H1 (cell line): ENCODE measurements around the gene METRN. TPM values are rescaled to one million over a fixed set of nuclear protein-coding genes. Genes with fewer than 3 reads are reported as not detected.
A peak's percentile ranks its signal among the peaks of the same experiment; 100 is the strongest.

ENCODE experiments used
- CTCF ChIA-PET: fragments of 300-600 bp; sonication (Branson Sonifier 250); formaldehyde crosslinking; loops from one replicate; lab custom pipeline; 2021; ENCODE audit not compliant: partially characterized antibody; lab: Charles Lee
- POLR2A ChIA-PET: fragments of 300-600 bp; sonication (Branson Sonifier 250); formaldehyde crosslinking; loops from one replicate; lab custom pipeline; 2021; ENCODE audit warnings: inconsistent platforms; ENCODE audit not compliant: partially characterized antibody; lab: Charles Lee
- DNase-seq, 2 experiments: peaks; one replicate each; pipeline versions ENCODE4 v3.0.0 to v3.0.0-alpha.2; 2010 to 2022; ENCODE audit warnings: low spot score in 2 of 2, low read depth in 1 of 2, mixed read lengths in 1 of 2
- FAIRE-seq: peaks from 2 replicates; lab custom pipeline; 2011; peaks lifted over from hg19 to GRCh38; lab: Jason Lieb, UNC
- H2AFZ ChIP-seq: 2 replicates; pipeline ENCODE4 v1.8.1; 2012; ENCODE audit warnings: low read length, inconsistent platforms
- H2AK5ac ChIP-seq: 2 replicates; pipeline ENCODE4 v1.6.1; 2013; ENCODE audit warnings: low read depth, low read length
- H2BK120ac ChIP-seq: replicated peaks from 2 replicates; pipeline ENCODE3; 2013; ENCODE audit warnings: low read depth, low read length, inconsistent platforms
- H2BK12ac ChIP-seq: 2 replicates; pipeline ENCODE4 v1.6.1; 2013; ENCODE audit warnings: low read depth, low read length
- H2BK15ac ChIP-seq: 2 replicates; pipeline ENCODE4 v1.6.1; 2013; ENCODE audit warnings: low read length
- H2BK20ac ChIP-seq: 2 replicates; pipeline ENCODE4 v1.6.1; 2013; ENCODE audit warnings: low read length
- H2BK5ac ChIP-seq: 2 replicates; pipeline ENCODE4 v1.6.1; 2013; ENCODE audit warnings: low read depth, low read length
- H3K14ac ChIP-seq: 2 replicates; pipeline ENCODE4 v1.6.1; 2013; ENCODE audit warnings: inconsistent platforms; ENCODE audit not compliant: insufficient read length
- H3K18ac ChIP-seq: 2 replicates; pipeline ENCODE4 v1.6.1; 2013; ENCODE audit warnings: low read length; ENCODE audit errors: extremely low read depth
- H3K23ac ChIP-seq: 2 replicates; pipeline ENCODE4 v1.6.1; 2013; ENCODE audit warnings: inconsistent platforms; ENCODE audit not compliant: insufficient read length
- H3K23me2 ChIP-seq: 2 replicates; pipeline ENCODE4 v1.6.1; 2013; ENCODE audit warnings: low read depth, low read length
- H3K27ac ChIP-seq: 2 replicates; pipeline ENCODE4 v1.6.1; 2011; ENCODE audit warnings: low read depth, low read length, inconsistent platforms
- H3K27me3 ChIP-seq, 4 experiments: replicated peaks in 1 of 4; 1 replicate in 1 of 4; 2 replicates in 3 of 4; pipeline versions ENCODE4 v1.6.1 to v1.8.1; 2011 to 2013; ENCODE audit warnings: low read length in 3 of 4, mild to moderate bottlenecking in 3 of 4, inconsistent platforms in 2 of 4, mixed read lengths in 2 of 4, moderate library complexity in 1 of 4; ENCODE audit not compliant: control insufficient read depth in 3 of 4, insufficient read depth in 3 of 4; ENCODE audit errors: extremely low read depth in 1 of 4
- H3K36me3 ChIP-seq, 4 experiments: 2 replicates each; pipeline versions ENCODE4 v1.6.1 to v1.8.1; 2011 to 2013; ENCODE audit warnings: mild to moderate bottlenecking in 4 of 4, low read length in 3 of 4, moderate library complexity in 2 of 4, control low read depth in 1 of 4, inconsistent platforms in 1 of 4; ENCODE audit not compliant: insufficient read depth in 4 of 4, control insufficient read depth in 2 of 4
- H3K4ac ChIP-seq: replicated peaks from 2 replicates; pipeline ENCODE3; 2013; ENCODE audit warnings: low read length, low read depth, mixed read lengths, inconsistent platforms; ENCODE audit not compliant: insufficient read length
- H3K4me1 ChIP-seq, 4 experiments: replicated peaks in 1 of 4; 1 replicate in 1 of 4; 2 replicates in 3 of 4; pipeline versions ENCODE4 v1.6.1 to v1.8.1; 2011 to 2013; ENCODE audit warnings: low read length in 3 of 4, inconsistent platforms in 2 of 4, mixed read lengths in 1 of 4; ENCODE audit not compliant: insufficient read depth in 4 of 4, control insufficient read depth in 3 of 4
- H3K4me2 ChIP-seq, 2 experiments: 2 replicates each; pipeline versions ENCODE4 v1.6.1 to v1.8.1; 2011 to 2013; ENCODE audit warnings: low read depth in 2 of 2, low read length in 2 of 2, control low read depth in 1 of 2, inconsistent platforms in 1 of 2, mild to moderate bottlenecking in 1 of 2; ENCODE audit not compliant: insufficient read depth in 1 of 2
- H3K4me3 ChIP-seq, 4 experiments: fragments of 200-600, 300-600 bp in 1 of 4; sonication (generic), shearing (Covaris generic), sonication (Bioruptor Twin) in 1 of 4; 2 replicates each; pipeline versions ENCODE4 v1.5.1 to v1.8.1; 2011 to 2016; ENCODE audit warnings: low read length in 4 of 4, low read depth in 3 of 4, control low read depth in 2 of 4, inconsistent platforms in 2 of 4, mild to moderate bottlenecking in 2 of 4, mixed read lengths in 1 of 4, moderate library complexity in 1 of 4; ENCODE audit not compliant: insufficient read depth in 2 of 4; ENCODE audit errors: extremely low read depth in 1 of 4
- H3K56ac ChIP-seq: replicated peaks from 2 replicates; pipeline ENCODE3; 2013; ENCODE audit warnings: low read depth, mild to moderate bottlenecking, mixed read lengths, low read length, inconsistent platforms; ENCODE audit not compliant: insufficient read length
- H3K79me1 ChIP-seq: 2 replicates; pipeline ENCODE4 v1.6.1; 2013; ENCODE audit warnings: low read depth, low read length, control low read depth
- H3K79me2 ChIP-seq, 2 experiments: 2 replicates each; pipeline versions ENCODE4 v1.6.1 to v1.8.1; 2012 to 2013; ENCODE audit warnings: low read length in 2 of 2, mild to moderate bottlenecking in 2 of 2, inconsistent platforms in 1 of 2; ENCODE audit not compliant: insufficient read depth in 2 of 2, control insufficient read depth in 1 of 2
- H3K9ac ChIP-seq, 4 experiments: replicated peaks in 1 of 4; 1 replicate in 1 of 4; 2 replicates in 3 of 4; pipeline versions ENCODE4 v1.6.1 to v1.8.1; 2011 to 2013; ENCODE audit warnings: low read depth in 3 of 4, low read length in 3 of 4, control low read depth in 2 of 4, mild to moderate bottlenecking in 2 of 4, moderate library complexity in 2 of 4, inconsistent platforms in 1 of 4; ENCODE audit errors: extremely low read depth in 1 of 4
- H3K9me3 ChIP-seq, 2 experiments: 2 replicates each; pipeline versions ENCODE4 v1.6.1 to v1.8.1; 2012 to 2013; ENCODE audit warnings: mild to moderate bottlenecking in 2 of 2, moderate library complexity in 2 of 2, control low read depth in 1 of 2, inconsistent platforms in 1 of 2, low read depth in 1 of 2, low read length in 1 of 2, mixed read lengths in 1 of 2; ENCODE audit not compliant: insufficient read depth in 2 of 2
- H4K20me1 ChIP-seq, 2 experiments: replicated peaks in 1 of 2; 2 replicates each; pipeline versions ENCODE3 to v1.8.1; 2011 to 2013; ENCODE audit warnings: inconsistent platforms in 2 of 2, low read length in 2 of 2, mild to moderate bottlenecking in 1 of 2; ENCODE audit not compliant: insufficient read depth in 2 of 2, control insufficient read depth in 1 of 2
- H4K5ac ChIP-seq: 2 replicates; pipeline ENCODE4 v1.6.1; 2013; ENCODE audit warnings: low read length, low read depth, mixed read lengths, inconsistent platforms; ENCODE audit not compliant: insufficient read length
- H4K8ac ChIP-seq: 2 replicates; pipeline ENCODE4 v1.8.0; 2013; ENCODE audit warnings: mild to moderate bottlenecking, moderate library complexity, low read length, inconsistent platforms; ENCODE audit not compliant: insufficient read depth; ENCODE audit errors: extremely low read depth
- H4K91ac ChIP-seq: replicated peaks from 2 replicates; pipeline ENCODE3; 2013; ENCODE audit warnings: low read length, mixed read lengths, inconsistent platforms; ENCODE audit not compliant: insufficient read length
- ASH2L ChIP-seq: fragments of 200-600, 300-600 bp; sonication (generic); IDR thresholded peaks from one replicate; pipeline ENCODE4 v1.7.1; 2017; ENCODE audit warnings: low read length
- BACH1 ChIP-seq: IDR thresholded peaks from 2 replicates; pipeline ENCODE4 v1.6.1; 2012; ENCODE audit warnings: low read length, improper control_type of control experiment
- CBX5 ChIP-seq: fragments of 300-800, 300-1000 bp; sonication (generic); IDR thresholded peaks from 2 replicates; pipeline ENCODE4 v1.7.1; 2016; ENCODE audit warnings: antibody characterized with exemption, low read length, low read depth
- EP300 ChIP-seq, 2 experiments: IDR thresholded peaks; 1 replicate in 1 of 2; 2 replicates in 1 of 2; pipeline ENCODE4 v1.6.1; 2011 to 2012; ENCODE audit warnings: low read depth in 2 of 2, low read length in 2 of 2, mild to moderate bottlenecking in 2 of 2, borderline replicate concordance in 1 of 2, inconsistent platforms in 1 of 2, moderate library complexity in 1 of 2
- SIRT6 ChIP-seq: IDR thresholded peaks from one replicate; pipeline ENCODE4 v1.7.1; 2012; ENCODE audit warnings: low read length, inconsistent platforms
- SIX5 ChIP-seq: IDR thresholded peaks from 2 replicates; pipeline ENCODE4 v1.6.1; 2011; ENCODE audit warnings: mild to moderate bottlenecking, low read depth, low read length
- SUZ12 ChIP-seq: fragments of 200-600 bp; sonication (generic); IDR thresholded peaks from 2 replicates; pipeline ENCODE4 v1.6.1; 2012; ENCODE audit warnings: mild to moderate bottlenecking, inconsistent platforms, low read length, moderate library complexity, mixed read lengths
- TCF12 ChIP-seq: IDR thresholded peaks from 2 replicates; pipeline ENCODE4 v1.6.1; 2011; ENCODE audit warnings: low read depth, mild to moderate bottlenecking, low read length
- YY1 ChIP-seq: IDR thresholded peaks from 2 replicates; pipeline ENCODE4 v1.6.1; 2011; ENCODE audit warnings: low read depth, mild to moderate bottlenecking, low read length
- WGBS, 2 experiments: shearing (Covaris generic) in 1 of 2; methylation state at CpG; one replicate each; pipeline versions ENCODE4 v1.1.6 to v1.1.7; 2013 to 2015; ENCODE audit warnings: low lambda C conversion rate in 2 of 2, mixed read lengths in 2 of 2, inconsistent platforms in 1 of 2, low coverage in 1 of 2, missing lambda C conversion rate in 1 of 2; ENCODE audit not compliant: insufficient replicate concordance in 2 of 2, insufficient coverage in 1 of 2, insufficient read length in 1 of 2; ENCODE audit errors: extremely low coverage in 1 of 2, missing lambda C conversion rate in 1 of 2; 5-methylcytosine and 5-hydroxymethylcytosine counted together
- polyA plus RNA-seq, 7 experiments: library from polyadenylated mRNA; depleted of rRNA in 3 of 7; stranded (reverse) in 5 of 7; unstranded in 2 of 7; fragments of >200 nt in 5 of 7; fragments of 200-250 nt in 2 of 7; gene quantifications; 1 replicate in 5 of 7; 2 replicates in 1 of 7; 4 replicates in 1 of 7; pipeline versions ENCODE4 v1.2.1 to v1.2.3, GENCODE V29; 2011 to 2013; ENCODE audit warnings: missing spikeins in 2 of 7, mixed read lengths in 2 of 7
- total RNA-seq: library from RNA; stranded (reverse); fragmentation: NEBNext Ultra II Directional; extraction: Animal tissue kit (Norgen Biotek cat#: 25700); gene quantifications from 2 replicates; pipeline ENCODE4 v1.2.1, GENCODE V29; 2021
- TF ChIP-seq, protein P1 (sequence below): IDR thresholded peaks from 2 replicates; pipeline ENCODE4 v1.6.1; 2012; ENCODE audit warnings: low read length, inconsistent platforms

The METRN gene
- total and polyA plus RNA-seq, 2 of the 8 experiments (the other 6 are each of a cell fraction or from before 2014, with no cell fraction given), result 18.7 to 25.8 TPM

DNA sequence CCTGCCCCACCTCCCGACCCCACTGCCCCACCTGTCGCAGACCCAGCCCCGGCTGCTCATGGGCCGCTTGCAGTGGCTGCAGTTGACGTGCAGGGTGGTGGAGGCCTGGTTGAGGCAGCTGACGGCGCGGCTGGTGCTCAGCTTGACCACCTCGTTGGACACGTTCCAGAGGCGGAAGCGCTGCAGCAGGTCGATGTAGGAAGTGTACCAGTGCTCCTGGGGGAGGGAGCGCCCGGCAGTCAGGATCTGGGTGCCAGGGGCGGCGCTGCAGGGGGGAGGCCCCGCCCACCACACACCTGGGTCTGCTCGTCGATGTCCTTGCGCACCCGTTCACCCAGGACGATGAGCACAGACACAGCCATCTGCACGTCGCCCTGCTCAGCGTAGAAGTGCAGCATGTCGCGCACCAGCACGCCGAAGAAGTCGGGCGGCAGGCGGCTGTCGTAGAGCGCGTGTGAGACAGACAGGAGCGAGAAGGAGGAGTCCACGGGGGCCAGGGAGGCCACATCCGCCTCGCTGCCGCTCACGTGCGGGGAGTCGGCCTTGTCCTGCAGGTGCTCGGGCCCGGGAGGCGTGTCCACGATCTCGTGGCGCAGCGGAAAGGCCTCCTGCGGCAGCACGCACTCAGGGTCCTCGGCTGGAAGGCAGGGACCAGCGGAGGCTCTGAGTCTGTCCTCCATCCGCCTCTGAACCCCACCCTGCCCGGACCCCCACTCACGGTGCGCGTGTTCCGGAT lies 29.8 kb upstream of the METRN start:
- peak overlapping the region; percentile 85 for H3K4ac ChIP-seq
- H4K91ac ChIP-seq, result no peak overlapping the region
- WGBS, 2 experiments, result 94% methylated on average over 40 of the region's 61 CpGs; no CpG with 5 or more reads in 1 of the 2 experiments
- H3K9me3 ChIP-seq, result no peaks in the 10 kb centered on the region
- H3K23ac ChIP-seq, result no peak overlapping the region
- peak overlapping the region; percentile 68; the same call in 1 of the 2 replicates for H2BK5ac ChIP-seq
- H3K4me3 ChIP-seq, result no peak overlapping the region
- ChIA-PET CTCF (interaction anchor here (0.9 to 6.0 kb wide), 8 partner anchors 10 to 314 kb away, joined by 3 to 75 read pairs (median 4); partner anchors contain the start of genes RHBDL1 and RHOT2), POLR2A (interaction anchor here (0.6 to 13.3 kb wide), 14 partner anchors 9 to 455 kb away, joined by 3 to 214 read pairs (median 5); partner anchors contain the start of genes ANTKMT, CHTF18, METRN and RHBDL1)
- no peak for FAIRE-seq
- H3K79me2 ChIP-seq, result peaks cover 0 to 12% of the 10 kb centered on the region in 2 experiments; a peak in 1 of 4 replicates
- DNase-seq, result no peak
- H3K27ac ChIP-seq, result no peak overlapping the region
- peaks cover 10% of the 10 kb centered on the region for H3K79me1 ChIP-seq
- H3K14ac ChIP-seq, result no peak overlapping the region
- no peak overlapping the region for H3K18ac ChIP-seq
- no peak overlapping the region for H3K9ac ChIP-seq
- H2BK12ac ChIP-seq, result no peak overlapping the region
- no peak overlapping the region; the same call in 1 of the 2 replicates for H2AK5ac ChIP-seq
- peaks cover 0 to 23% (median 16%) of the 10 kb centered on the region in 4 experiments; a peak in 5 of 7 replicates for H3K4me1 ChIP-seq
- H2BK120ac ChIP-seq, result no peak overlapping the region
- H4K20me1 ChIP-seq, result peaks cover 4 to 35% of the 10 kb centered on the region in 2 experiments
- no peak overlapping the region for H4K5ac ChIP-seq
- peaks cover 17% of the 10 kb centered on the region for H3K23me2 ChIP-seq
- H3K27me3 ChIP-seq, result no peaks in the 10 kb centered on the region; a peak in 1 of 7 replicates
- H2AFZ ChIP-seq, result no peak overlapping the region
- H3K36me3 ChIP-seq, result peaks cover 4 to 28% (median 15%) of the 10 kb centered on the region in 4 experiments; a peak in 7 of 8 replicates
- H3K56ac ChIP-seq, result no peak overlapping the region
- peak overlapping the region; percentile 80 for H4K8ac ChIP-seq
- H2BK20ac ChIP-seq, result no peak overlapping the region
- H2BK15ac ChIP-seq, result no peak overlapping the region
- H3K4me2 ChIP-seq, result peak overlapping the region in 1 of 2 experiments; percentile 63; a peak in 1 of 4 replicates
- TF ChIP-seq SIX5, result no peak
- TF ChIP-seq EP300 (IDR thresholded peaks at IDR 0.05; ENCODE audit: borderline replicate concordance in 1 of 2, low read depth in 2 of 2, low read length in 2 of 2), result no peak
- no peak for TF ChIP-seq ASH2L
- TF ChIP-seq YY1, result no peak
- TF ChIP-seq, protein P1, sequence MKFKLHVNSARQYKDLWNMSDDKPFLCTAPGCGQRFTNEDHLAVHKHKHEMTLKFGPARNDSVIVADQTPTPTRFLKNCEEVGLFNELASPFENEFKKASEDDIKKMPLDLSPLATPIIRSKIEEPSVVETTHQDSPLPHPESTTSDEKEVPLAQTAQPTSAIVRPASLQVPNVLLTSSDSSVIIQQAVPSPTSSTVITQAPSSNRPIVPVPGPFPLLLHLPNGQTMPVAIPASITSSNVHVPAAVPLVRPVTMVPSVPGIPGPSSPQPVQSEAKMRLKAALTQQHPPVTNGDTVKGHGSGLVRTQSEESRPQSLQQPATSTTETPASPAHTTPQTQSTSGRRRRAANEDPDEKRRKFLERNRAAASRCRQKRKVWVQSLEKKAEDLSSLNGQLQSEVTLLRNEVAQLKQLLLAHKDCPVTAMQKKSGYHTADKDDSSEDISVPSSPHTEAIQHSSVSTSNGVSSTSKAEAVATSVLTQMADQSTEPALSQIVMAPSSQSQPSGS, result no peak
- no peak for TF ChIP-seq SIRT6
- TF ChIP-seq SUZ12, result no peak
- no peak for TF ChIP-seq BACH1
- TF ChIP-seq TCF12, result no peak
- no peak for TF ChIP-seq CBX5
